ENCODE results near the gene GLT8D2.

Gene GLT8D2

GRCh38 chr12:103948746-103949406 is 101.1 kb downstream of the GLT8D2 start:
- no peak for DNase-seq (ENCODE audit: low read depth)

- no peak for DNase-seq (ENCODE audit: low read depth)
These were observed 102.0 kb downstream of the GLT8D2 start for GRCh38 chr12:103947871-103948555.

- no peak for DNase-seq (ENCODE audit: low read depth)
These were observed 105.0 kb downstream of the GLT8D2 start for GRCh38 chr12:103944964-103945363.

Data from fibroblast of gingiva (primary cell).